Uterus (tissue), 4 donors: ENCODE measurements around the gene MTUS2. TPM values are rescaled to one million over a fixed set of nuclear protein-coding genes. Genes with fewer than 3 reads are reported as not detected.

Source experiments
- DNase-seq, 2 donors: peaks; one replicate each; pipeline ENCODE4 v3.0.0-alpha.2; 2019 to 2020
- H3K27ac ChIP-seq, 2 donors: fragments of 200-600 bp; sonication (generic); 1 replicate in 1 of 2; 2 replicates in 1 of 2; pipeline ENCODE4 v1.5.1; 2016 to 2018
- H3K27me3 ChIP-seq, 2 donors: fragments of 200-600 bp; sonication (generic); one replicate each; pipeline ENCODE4 v1.5.1; 2018 to 2019; ENCODE audit warnings: control low read depth in 1 of 2
- H3K36me3 ChIP-seq, 2 donors: fragments of 200-600 bp; sonication (generic); one replicate each; pipeline ENCODE4 v1.5.1; 2019; ENCODE audit warnings: control low read depth in 1 of 2
- H3K4me1 ChIP-seq, 2 donors: fragments of 200-600 bp; sonication (generic); one replicate each; pipeline ENCODE4 v1.5.1; 2018 to 2019; ENCODE audit warnings: control low read depth in 1 of 2
- H3K4me3 ChIP-seq, 2 donors: fragments of 200-600 bp; sonication (generic); 1 replicate in 1 of 2; 2 replicates in 1 of 2; pipeline ENCODE4 v1.5.1; 2018 to 2019; ENCODE audit warnings: mild to moderate bottlenecking in 1 of 2
- H3K9me3 ChIP-seq, 2 donors: fragments of 200-600 bp; sonication (generic); one replicate each; pipeline ENCODE4 v1.5.1; 2019; ENCODE audit warnings: control low read depth in 1 of 2
- POLR2A ChIP-seq, 2 donors: fragments of 450-650 bp; IDR thresholded peaks; one replicate each; pipeline ENCODE4 v1.6.1; 2016; ENCODE audit warnings: antibody characterized with exemption in 2 of 2, mild to moderate bottlenecking in 1 of 2, moderate library complexity in 1 of 2
- intact Hi-C: fragments of 100-400 bp; cut with DNase I; formaldehyde crosslinking; loops from one replicate; pipeline ENCODE4 v1.15.1; 2023; ENCODE audit warnings: low total_unique reads
- total RNA-seq, 4 donors: library from RNA; depleted of rRNA in 3 of 4; stranded (reverse); fragments of >200 nt in 3 of 4; gene quantifications; one replicate each; pipeline versions ENCODE4 v1.1.0 to v1.2.4, GENCODE V29; 2014 to 2023
- TF ChIP-seq, protein P1 (sequence below), 4 experiments: fragments of 200-600 bp in 2 of 4; fragments of 450-650 bp in 2 of 4; sonication (generic) in 2 of 4; IDR thresholded peaks; one replicate each; pipeline ENCODE4 v1.5.1; 2016 to 2019; ENCODE audit warnings: antibody characterized with exemption in 4 of 4, mild to moderate bottlenecking in 2 of 4, moderate library complexity in 1 of 4
- donor health status: DM: yes; HTN: yes; CAD: no.

The MTUS2 gene
- total RNA-seq, 4 donors from 2014 or later: 0.26 to 4.0 (median 3.6) TPM; not detected in 1

DNA sequence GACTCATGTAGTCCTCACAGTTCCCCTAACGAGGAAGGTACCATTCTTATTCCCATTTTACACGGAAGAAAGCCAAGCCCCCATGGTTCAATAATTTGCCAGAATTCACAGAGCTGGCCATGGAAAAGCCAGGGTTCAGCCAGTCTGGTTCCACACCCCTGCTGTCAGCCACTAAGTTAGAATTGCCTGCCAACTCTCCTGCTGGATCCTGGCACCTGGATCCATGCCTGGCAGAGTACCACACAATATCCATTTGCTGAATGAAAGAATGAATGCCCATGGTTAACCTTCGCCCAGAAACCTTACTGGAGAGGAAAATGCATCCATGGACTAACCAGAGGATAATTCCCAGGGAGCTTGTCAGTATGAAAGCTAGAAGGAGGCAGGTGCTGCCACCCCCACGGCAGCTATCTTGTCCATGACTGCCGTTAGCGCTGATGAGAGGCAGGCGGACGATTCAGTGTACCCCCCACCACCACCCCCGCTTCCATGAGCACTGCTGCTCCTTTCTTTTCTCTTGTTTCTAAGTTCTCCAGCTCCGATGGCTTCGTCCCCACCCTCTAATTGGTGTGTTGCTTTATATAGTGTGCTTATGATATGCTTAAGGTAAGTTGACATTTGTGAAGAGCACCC lies 660.9 kb downstream of the MTUS2 start:
- TF ChIP-seq, protein P1, sequence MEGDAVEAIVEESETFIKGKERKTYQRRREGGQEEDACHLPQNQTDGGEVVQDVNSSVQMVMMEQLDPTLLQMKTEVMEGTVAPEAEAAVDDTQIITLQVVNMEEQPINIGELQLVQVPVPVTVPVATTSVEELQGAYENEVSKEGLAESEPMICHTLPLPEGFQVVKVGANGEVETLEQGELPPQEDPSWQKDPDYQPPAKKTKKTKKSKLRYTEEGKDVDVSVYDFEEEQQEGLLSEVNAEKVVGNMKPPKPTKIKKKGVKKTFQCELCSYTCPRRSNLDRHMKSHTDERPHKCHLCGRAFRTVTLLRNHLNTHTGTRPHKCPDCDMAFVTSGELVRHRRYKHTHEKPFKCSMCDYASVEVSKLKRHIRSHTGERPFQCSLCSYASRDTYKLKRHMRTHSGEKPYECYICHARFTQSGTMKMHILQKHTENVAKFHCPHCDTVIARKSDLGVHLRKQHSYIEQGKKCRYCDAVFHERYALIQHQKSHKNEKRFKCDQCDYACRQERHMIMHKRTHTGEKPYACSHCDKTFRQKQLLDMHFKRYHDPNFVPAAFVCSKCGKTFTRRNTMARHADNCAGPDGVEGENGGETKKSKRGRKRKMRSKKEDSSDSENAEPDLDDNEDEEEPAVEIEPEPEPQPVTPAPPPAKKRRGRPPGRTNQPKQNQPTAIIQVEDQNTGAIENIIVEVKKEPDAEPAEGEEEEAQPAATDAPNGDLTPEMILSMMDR (IDR thresholded peaks at IDR 0.05): no peak
- no peak for TF ChIP-seq POLR2A (IDR thresholded peaks at IDR 0.05)
- Histone ChIP-seq H3K4me1 (no peaks in the 10 kb centered on the region), H3K4me3 (no peak overlapping the region), H3K27me3 (no peaks in the 10 kb centered on the region), H3K9me3 (no peaks in the 10 kb centered on the region), H3K27ac (no peak overlapping the region), H3K36me3 (no peaks in the 10 kb centered on the region)
- no peak for DNase-seq
- intact Hi-C loops: no loop called here

DNA sequence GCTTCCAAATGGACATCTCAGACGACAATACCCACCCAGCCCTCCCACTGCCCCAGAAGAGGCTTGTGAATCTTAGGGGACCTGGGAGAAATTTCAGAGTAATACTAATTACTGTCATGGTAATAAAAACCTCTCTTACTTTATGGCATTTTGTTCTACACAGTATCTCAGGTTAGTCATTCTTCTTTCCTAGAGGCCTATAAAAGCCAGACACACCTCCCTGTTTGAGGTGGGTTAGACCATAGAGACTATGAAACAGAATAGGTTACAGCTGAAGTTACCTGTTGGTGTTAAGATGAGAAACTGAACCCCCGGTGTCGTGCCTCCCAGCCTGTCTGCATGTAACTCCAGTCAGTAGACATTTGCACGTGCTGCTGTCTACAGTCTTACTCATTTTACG lies 661.5 kb downstream of the MTUS2 start:
- Histone ChIP-seq H3K36me3 (no peaks in the 10 kb centered on the region), H3K27me3 (no peaks in the 10 kb centered on the region), H3K4me3 (no peak overlapping the region), H3K4me1 (no peaks in the 10 kb centered on the region), H3K27ac (no peak overlapping the region), H3K9me3 (no peaks in the 10 kb centered on the region)
- intact Hi-C loops: no loop called here
- DNase-seq: no peak
- TF ChIP-seq, protein P1 (IDR thresholded peaks at IDR 0.05): no peak

DNA sequence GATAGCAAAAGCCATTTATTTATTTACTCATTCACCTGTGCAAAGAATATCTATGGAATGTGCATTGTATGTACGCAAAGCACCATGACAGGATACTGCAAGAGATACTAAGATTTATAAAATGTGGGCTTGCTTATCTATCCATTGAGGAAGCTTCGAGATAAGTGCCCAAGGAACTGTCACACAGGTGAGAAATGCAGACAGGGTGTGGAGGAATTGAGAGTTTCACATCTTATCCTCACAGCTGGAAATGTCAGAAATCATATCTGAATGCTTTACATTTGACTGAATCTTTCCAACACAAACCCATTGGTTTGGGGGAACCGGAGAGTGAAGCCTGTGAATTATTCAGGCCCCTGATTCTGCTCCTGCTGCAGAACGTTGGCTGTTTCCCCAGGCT lies 662.4 kb downstream of the MTUS2 start:
- intact Hi-C loops: no loop called here
- Histone ChIP-seq H3K36me3 (no peaks in the 10 kb centered on the region), H3K4me3 (no peak overlapping the region), H3K27ac (no peak overlapping the region), H3K9me3 (no peaks in the 10 kb centered on the region), H3K27me3 (no peaks in the 10 kb centered on the region), H3K4me1 (no peaks in the 10 kb centered on the region)
- no peak for DNase-seq
- TF ChIP-seq, protein P1 (IDR thresholded peaks at IDR 0.05): no peak
- TF ChIP-seq POLR2A (IDR thresholded peaks at IDR 0.05): no peak

DNA sequence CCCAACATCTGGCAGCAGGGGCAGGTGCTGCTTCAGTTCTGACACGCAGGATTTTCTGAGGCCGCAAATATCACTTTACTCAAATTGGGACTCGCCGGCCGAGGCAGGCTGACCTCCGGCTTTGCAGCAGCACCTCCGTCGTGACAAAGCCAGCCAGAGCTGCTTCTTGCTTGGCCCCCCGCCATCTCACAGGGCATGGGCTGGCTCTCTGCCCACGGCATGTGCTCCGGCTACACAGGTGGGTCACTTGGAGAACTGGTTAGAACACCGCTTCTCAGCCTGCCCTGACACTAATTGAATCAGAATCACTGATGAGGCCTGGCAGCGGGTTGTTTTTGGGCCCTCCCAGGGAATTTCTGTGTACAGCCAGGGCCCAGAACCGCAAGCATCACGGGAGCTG lies 663.1 kb downstream of the MTUS2 start:
- no peak for TF ChIP-seq POLR2A (IDR thresholded peaks at IDR 0.05)
- TF ChIP-seq, protein P1 (IDR thresholded peaks at IDR 0.05): no peak
- no peaks in the 10 kb centered on the region for H3K9me3 ChIP-seq
- intact Hi-C loops: no loop called here
- no peaks in the 10 kb centered on the region for H3K4me1 ChIP-seq
- no peak overlapping the region for H3K27ac ChIP-seq
- no peaks in the 10 kb centered on the region for H3K27me3 ChIP-seq
- no peaks in the 10 kb centered on the region for H3K36me3 ChIP-seq
- no peak overlapping the region for H3K4me3 ChIP-seq
- DNase-seq: no peak

DNA sequence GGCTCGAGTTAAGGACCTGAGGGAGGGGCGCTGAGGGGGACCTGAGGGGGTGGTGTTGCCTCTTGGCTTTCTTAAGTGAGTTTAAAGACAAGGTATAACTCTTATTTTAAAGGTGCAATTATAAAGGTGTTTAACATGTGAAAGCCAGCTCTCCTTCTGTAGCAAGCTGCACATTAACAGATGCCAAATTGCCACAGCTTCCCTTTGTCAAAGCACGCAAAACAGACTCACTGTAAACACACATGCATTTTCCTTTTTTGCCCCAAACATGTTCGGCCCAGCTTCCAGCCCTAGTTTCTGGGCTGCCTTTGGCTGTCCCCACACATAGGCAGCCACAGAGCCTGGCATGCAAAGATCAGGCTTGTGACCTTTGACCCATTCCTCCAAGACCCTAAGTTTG lies 663.5 kb downstream of the MTUS2 start:
- intact Hi-C loops: no loop called here
- Histone ChIP-seq H3K36me3 (no peaks in the 10 kb centered on the region), H3K9me3 (no peaks in the 10 kb centered on the region), H3K4me1 (no peaks in the 10 kb centered on the region), H3K27ac (no peak overlapping the region), H3K27me3 (no peaks in the 10 kb centered on the region), H3K4me3 (no peak overlapping the region)
- no peak for DNase-seq
- no peak for TF ChIP-seq POLR2A (IDR thresholded peaks at IDR 0.05)
- TF ChIP-seq, protein P1 (IDR thresholded peaks at IDR 0.05): no peak
